ENCODE data around the gene SPTBN1.

GRCh38 chr2:54608224-54608623, 152.1 kb downstream of the SPTBN1 start:
- TF ChIP-seq CTCF (IDR thresholded peaks at IDR 0.05) (no peak), POLR2AphosphoS5 (IDR thresholded peaks at IDR 0.05) (no peak)

All from stomach (tissue), 4 donors.